Epithelial cell of proximal tubule (primary cell): Measurements from ENCODE around the gene CA10. TPM values are rescaled to one million over a fixed set of nuclear protein-coding genes. Genes with fewer than 3 reads are reported as not detected.
A peak's percentile ranks its signal among the peaks of the same experiment; 100 is the strongest.

Experiments used
- DNase-seq: peaks from one replicate; pipeline ENCODE4 v3.0.0-alpha.2; 2011; ENCODE audit warnings: low read depth
- H3K4me3 ChIP-seq: 2 replicates; pipeline ENCODE4 v1.5.1; 2011; ENCODE audit warnings: low read depth, mild to moderate bottlenecking, low read length
- CTCF ChIP-seq: conservative IDR thresholded peaks from 2 replicates; pipeline ENCODE4 v1.5.1; 2012; ENCODE audit warnings: low read depth, mild to moderate bottlenecking, low read length
- total RNA-seq: library from RNA; depleted of rRNA; stranded (reverse); fragments of >200 nt; gene quantifications from 2 replicates; pipeline ENCODE4 v1.2.3, GENCODE V29; 2015

Gene CA10
- total RNA-seq, 1 donor from 2014 or later = 0.58 TPM

- TF ChIP-seq CTCF = no peak
- H3K4me3 ChIP-seq = no peak overlapping the region
- no peak for DNase-seq
Observed at GRCh38 chr17:51873302-51873701, 285.2 kb downstream of the CA10 start.

GRCh38 chr17:51869387-51869786 is 289.1 kb downstream of the CA10 start:
- no peak for TF ChIP-seq CTCF
- H3K4me3 ChIP-seq = no peak overlapping the region
- no peak for DNase-seq

- peak; percentile 83 for TF ChIP-seq CTCF
- no peak overlapping the region for H3K4me3 ChIP-seq
- no peak for DNase-seq
Observed at GRCh38 chr17:51860954-51861561, 297.5 kb downstream of the CA10 start.

- no peak for DNase-seq
- TF ChIP-seq CTCF = no peak
- H3K4me3 ChIP-seq = no peak overlapping the region
Observed at GRCh38 chr17:51857052-51857597, 301.4 kb downstream of the CA10 start.

- no peak for DNase-seq
- no peak for TF ChIP-seq CTCF
- H3K4me3 ChIP-seq = no peak overlapping the region
Observed at GRCh38 chr17:51855806-51856205, 302.7 kb downstream of the CA10 start.

GRCh38 chr17:51853857-51854256 is 304.7 kb downstream of the CA10 start:
- no peak for DNase-seq
- no peak overlapping the region for H3K4me3 ChIP-seq
- TF ChIP-seq CTCF = no peak

GRCh38 chr17:51852603-51853002 is 305.9 kb downstream of the CA10 start:
- no peak for TF ChIP-seq CTCF
- no peak overlapping the region for H3K4me3 ChIP-seq
- DNase-seq = no peak
